ENCODE data around the gene ZNF79. TPM values are rescaled to one million over a fixed set of nuclear protein-coding genes. Genes with fewer than 3 reads are reported as not detected.

The ZNF79 gene
- total RNA-seq, result 6.6 and 9.4 TPM in 2 replicates

GRCh38 chr9:127423934-127424675, at the start of gene ZNF79:
TSS of gene ZNF79 (plus strand) at chr9:127424382. CDS start at chr9:127424788, 406 bp downstream.

GRCh38 chr9:127396808-127397645, 27.2 kb upstream of the ZNF79 start, which contains the start of gene SLC2A8:
TSS of gene SLC2A8 (plus strand) at chr9:127397169. CDS start at chr9:127397231, 62 bp downstream.

GRCh38 chr9:127450830-127451607, 26.8 kb downstream of the ZNF79 start, which contains the start of the genes LRSAM1 and RPL12:
TSS of gene LRSAM1 (plus strand) at chr9:127451510. CDS start at chr9:127454528, 3,018 bp downstream.
TSS of gene RPL12 (minus strand) at chr9:127451406. CDS start at chr9:127451317, 89 bp downstream.

Small RNAs within 50 kb of the gene (small RNA-seq; reads per million reads assigned to genes)
- gene RF00019 (not detected), gene SNORA65 (268 reads per million, percentile 99 among the genes with 10 or more reads in this experiment)

Other genes starting within 250 kb of the ZNF79 start
- gene GARNL3, start 159.6 kb upstream of the ZNF79 start, total RNA-seq, result 1.1 and 1.8 TPM in 2 replicates
- gene SLC2A8, start 27.2 kb upstream of the ZNF79 start, total RNA-seq, result 0.37 and 1.2 TPM in 2 replicates
- gene RPL12, start 27.0 kb downstream of the ZNF79 start, total RNA-seq, result 847 and 1,786 TPM in 2 replicates
- gene LRSAM1, start 27.1 kb downstream of the ZNF79 start, total RNA-seq, result 11.8 and 16.2 TPM in 2 replicates
- gene STXBP1, start 187.9 kb downstream of the ZNF79 start, total RNA-seq, result 14.3 and 19.7 TPM in 2 replicates

Data from subcutaneous preadipocyte (primary cell).